ENCODE results near the gene DGKK.
"Not testable (repeated sequence)": the region's sequence is repeated elsewhere in the genome, so short reads cannot be mapped to it uniquely, and the experiment has no call there.

Gene DGKK

GRCh38 chrX:50386520-50386919, 84.1 kb downstream of the DGKK start:
- no peak for DNase-seq (ENCODE audit: insufficient read length, low spot score)
- TF ChIP-seq CTCF (IDR thresholded peaks at IDR 0.05; ENCODE audit: insufficient read depth, missing control alignments): no peak
- FAIRE-seq: no peak

DNA sequence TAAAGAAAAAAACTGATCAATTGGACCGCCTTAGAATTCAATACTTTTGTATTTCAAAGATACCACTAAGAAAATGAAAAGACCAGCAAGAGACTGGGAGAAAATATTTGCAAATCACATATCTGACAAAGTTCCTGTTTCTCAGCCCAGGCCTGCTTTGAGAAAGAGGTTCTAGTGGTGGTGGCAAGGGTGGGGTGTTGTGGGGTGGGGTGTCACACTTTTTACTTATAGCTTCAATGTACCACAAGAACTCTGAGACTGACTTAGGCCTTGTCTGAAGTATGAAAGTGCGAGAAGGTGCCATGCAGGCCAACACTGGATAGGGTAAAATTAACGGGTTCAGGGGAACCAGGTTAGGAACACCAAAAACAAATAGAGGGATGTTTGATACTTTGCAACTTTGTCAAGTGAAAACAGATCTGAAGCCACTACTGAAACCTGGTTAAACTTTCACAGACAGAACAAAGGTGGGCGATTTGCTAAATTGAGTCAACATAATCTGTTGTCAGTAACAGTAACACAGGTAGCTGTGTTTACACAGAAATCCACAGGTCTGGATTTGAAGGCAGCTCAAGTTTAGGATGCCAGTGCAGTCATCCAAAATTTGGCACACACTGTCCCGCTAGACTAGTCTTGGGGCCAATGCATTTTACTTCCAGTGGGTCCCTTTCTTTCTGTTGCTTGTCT, 88.8 kb downstream of the DGKK start:
- FAIRE-seq: no peak

DNA sequence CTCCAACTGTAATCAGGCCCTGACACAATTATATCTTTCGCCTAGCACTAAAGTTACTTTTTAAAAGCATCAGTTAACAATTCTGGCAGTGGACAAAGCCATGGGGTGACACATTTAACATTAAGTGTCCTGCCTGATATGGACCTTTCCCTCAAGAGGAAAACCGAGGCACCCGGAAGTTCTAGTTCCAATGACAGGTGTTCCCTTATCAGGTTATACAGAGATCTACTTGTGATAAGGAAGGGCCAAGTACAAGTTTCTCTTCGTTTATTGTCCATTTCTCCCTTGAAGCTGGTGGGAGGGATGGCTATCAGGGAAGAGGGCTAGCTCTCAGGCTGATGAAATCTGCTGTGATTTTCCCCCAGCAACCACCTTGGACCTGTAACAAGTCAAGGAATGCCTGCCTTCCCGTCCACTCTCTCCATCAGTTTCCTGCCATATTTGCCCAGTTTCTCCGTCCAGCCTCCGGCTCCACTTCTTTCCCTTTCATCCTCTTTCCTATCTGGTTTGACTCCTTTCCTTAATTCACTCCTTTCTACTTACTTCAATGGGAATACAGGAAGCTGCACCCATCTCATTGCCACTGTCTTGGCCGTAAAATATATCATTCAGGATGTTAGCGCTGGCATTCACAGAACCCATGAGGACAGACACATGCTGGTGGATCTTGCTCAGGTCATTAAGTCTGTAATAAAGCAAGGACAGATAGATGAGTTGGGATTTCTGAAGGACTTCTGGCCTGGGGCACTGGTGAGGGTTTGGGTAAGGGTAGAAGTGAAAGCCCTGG, 95.0 kb downstream of the DGKK start:
- FAIRE-seq (no peak), DNase-seq (ENCODE audit: insufficient read length, low spot score) (no peak)
- TF ChIP-seq CTCF (IDR thresholded peaks at IDR 0.05; ENCODE audit: insufficient read depth, missing control alignments): no peak

More for the DNA sequence above, 88.8 kb downstream of the DGKK start:
- no peak for TF ChIP-seq CTCF (IDR thresholded peaks at IDR 0.05; ENCODE audit: insufficient read depth, missing control alignments)
- no peak for DNase-seq (ENCODE audit: insufficient read length, low spot score)

GRCh38 chrX:50372966-50373365, 97.7 kb downstream of the DGKK start:
- FAIRE-seq (no peak), DNase-seq (ENCODE audit: insufficient read length, low spot score) (no peak)
- no peak for TF ChIP-seq CTCF (IDR thresholded peaks at IDR 0.05; ENCODE audit: insufficient read depth, missing control alignments)

DNA sequence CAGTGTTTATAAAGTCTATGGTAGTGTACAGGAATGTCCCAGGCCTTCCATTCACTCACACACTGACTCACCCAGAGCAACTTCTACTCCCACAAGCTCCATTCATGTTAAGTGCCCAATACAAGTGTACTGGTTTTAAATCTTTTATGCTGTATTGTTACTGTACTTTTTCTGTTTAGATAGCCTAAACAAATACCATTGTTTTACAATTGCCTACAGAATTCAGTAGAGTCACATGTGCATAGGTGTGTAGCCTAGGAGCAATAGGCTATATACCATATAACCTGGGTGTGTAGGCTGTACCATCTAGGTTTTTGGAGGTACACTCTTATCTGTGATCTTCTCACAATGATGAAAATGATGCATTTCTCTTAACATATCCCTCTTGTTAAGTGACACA, 126.7 kb downstream of the DGKK start:
- FAIRE-seq (no peak), DNase-seq (ENCODE audit: insufficient read length, low spot score) (no peak)

GRCh38 chrX:50333308-50333707, 137.3 kb downstream of the DGKK start:
- TF ChIP-seq CTCF (IDR thresholded peaks at IDR 0.05; ENCODE audit: insufficient read depth, missing control alignments): no peak
- DNase-seq (ENCODE audit: insufficient read length, low spot score): no peak
- FAIRE-seq: no peak

More for the DNA sequence above, 126.7 kb downstream of the DGKK start:
- no peak for TF ChIP-seq CTCF (IDR thresholded peaks at IDR 0.05; ENCODE audit: insufficient read depth, missing control alignments)

GRCh38 chrX:50332668-50333067, 138.0 kb downstream of the DGKK start:
- not testable (repeated sequence) for FAIRE-seq

More at GRCh38 chrX:50332668-50333067, 138.0 kb downstream of the DGKK start:
- not testable (repeated sequence) for DNase-seq (ENCODE audit: insufficient read length, low spot score)
